Measurements from ENCODE around the gene ZNF415.
A peak's percentile ranks its signal among the peaks of the same experiment; 100 is the strongest.

- no peak for TF ChIP-seq SRSF9 (IDR thresholded peaks at IDR 0.05; ENCODE audit: borderline replicate concordance, low read depth, low read length)
- TF ChIP-seq POLR2A (conservative IDR thresholded peaks at IDR 0.05): peak; percentile 90
- TF ChIP-seq HCFC1 (IDR thresholded peaks at IDR 0.05; ENCODE audit: low read depth, low read length): peak; percentile 51; the same call in 1 of the 2 replicates
- no peak for TF ChIP-seq ZNF655 (CRISPR knock-in tag; IDR thresholded peaks at IDR 0.05)
- no peak for TF ChIP-seq TEAD4 (IDR thresholded peaks at IDR 0.05; ENCODE audit: low read length)
- TF ChIP-seq TEAD4 (CRISPR knock-in tag; IDR thresholded peaks at IDR 0.05; ENCODE audit: borderline replicate concordance): no peak
- no peak for TF ChIP-seq NR3C1 (CRISPR knock-in tag; IDR thresholded peaks at IDR 0.05)
Observed at GRCh38 chr19:53103234-53104203, 29.2 kb downstream of the ZNF415 start, which contains the start of gene ZNF160.

Data from K562 (cell line).